ENCODE data around the gene SF3A2.

The SF3A2 gene

DNA sequence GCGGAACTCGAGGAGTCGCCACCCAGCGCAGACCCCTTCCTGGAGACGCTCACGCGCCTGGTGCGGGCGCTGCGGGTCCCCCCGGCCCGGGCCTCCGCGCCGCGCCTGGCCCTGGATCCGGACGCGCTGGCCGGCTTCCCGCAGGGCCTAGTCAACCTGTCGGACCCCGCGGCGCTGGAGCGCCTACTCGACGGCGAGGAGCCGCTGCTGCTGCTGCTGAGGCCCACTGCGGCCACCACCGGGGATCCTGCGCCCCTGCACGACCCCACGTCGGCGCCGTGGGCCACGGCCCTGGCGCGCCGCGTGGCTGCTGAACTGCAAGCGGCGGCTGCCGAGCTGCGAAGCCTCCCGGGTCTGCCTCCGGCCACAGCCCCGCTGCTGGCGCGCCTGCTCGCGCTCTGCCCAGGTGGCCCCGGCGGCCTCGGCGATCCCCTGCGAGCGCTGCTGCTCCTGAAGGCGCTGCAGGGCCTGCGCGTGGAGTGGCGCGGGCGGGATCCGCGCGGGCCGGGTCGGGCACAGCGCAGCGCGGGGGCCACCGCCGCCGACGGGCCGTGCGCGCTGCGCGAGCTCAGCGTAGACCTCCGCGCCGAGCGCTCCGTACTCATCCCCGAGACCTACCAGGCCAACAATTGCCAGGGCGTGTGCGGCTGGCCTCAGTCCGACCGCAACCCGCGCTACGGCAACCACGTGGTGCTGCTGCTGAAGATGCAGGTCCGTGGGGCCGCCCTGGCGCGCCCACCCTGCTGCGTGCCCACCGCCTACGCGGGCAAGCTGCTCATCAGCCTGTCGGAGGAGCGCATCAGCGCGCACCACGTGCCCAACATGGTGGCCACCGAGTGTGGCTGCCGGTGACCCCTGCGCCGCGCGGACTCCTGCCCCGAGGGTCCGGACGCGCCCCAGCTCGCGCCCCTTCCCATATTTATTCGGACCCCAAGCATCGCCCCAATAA, 14.8 kb downstream of the SF3A2 start:
- Histone ChIP-seq H3K9me3 (ENCODE audit: control insufficient read depth, insufficient read depth, low read depth, low read length) (no peaks in the 10 kb centered on the region), H3K4me1 (ENCODE audit: control insufficient read depth, insufficient read depth, low read length) (no peaks in the 10 kb centered on the region), H3K27ac (ENCODE audit: extremely low read depth, low read depth, low read length) (no peak overlapping the region), H3K4me3 (ENCODE audit: low read depth, low read length) (no peak overlapping the region), H3K36me3 (ENCODE audit: control insufficient read depth in 2 of 2, insufficient read depth in 1 of 2, low read length in 2 of 2) (peaks cover 0 to 26% of the 10 kb centered on the region in 2 experiments; a peak in 1 of 3 replicates)
- ChIA-PET CTCF (no interaction called here), POLR2A (no interaction called here)
- TF ChIP-seq ZNF223 (tag by site-specific recombination; IDR thresholded peaks at IDR 0.05) (no peak), ZNF112 (tag by site-specific recombination; IDR thresholded peaks at IDR 0.05) (no peak), ZNF76 (tag by site-specific recombination; IDR thresholded peaks at IDR 0.05; ENCODE audit: borderline replicate concordance, low read depth) (no peak), BCL11B (tag by site-specific recombination; IDR thresholded peaks at IDR 0.05; ENCODE audit: low read depth) (no peak), ZNF585B (tag by site-specific recombination; IDR thresholded peaks at IDR 0.05) (no peak), ZNF146 (tag by site-specific recombination; IDR thresholded peaks at IDR 0.05) (no peak), SCRT1 (tag by site-specific recombination; IDR thresholded peaks at IDR 0.05; ENCODE audit: borderline replicate concordance) (no peak), YY1 (tag by site-specific recombination; IDR thresholded peaks at IDR 0.05) (no peak), REPIN1 (tag by site-specific recombination; IDR thresholded peaks at IDR 0.05; ENCODE audit: low read depth) (no peak)
- TF ChIP-seq, protein P1, sequence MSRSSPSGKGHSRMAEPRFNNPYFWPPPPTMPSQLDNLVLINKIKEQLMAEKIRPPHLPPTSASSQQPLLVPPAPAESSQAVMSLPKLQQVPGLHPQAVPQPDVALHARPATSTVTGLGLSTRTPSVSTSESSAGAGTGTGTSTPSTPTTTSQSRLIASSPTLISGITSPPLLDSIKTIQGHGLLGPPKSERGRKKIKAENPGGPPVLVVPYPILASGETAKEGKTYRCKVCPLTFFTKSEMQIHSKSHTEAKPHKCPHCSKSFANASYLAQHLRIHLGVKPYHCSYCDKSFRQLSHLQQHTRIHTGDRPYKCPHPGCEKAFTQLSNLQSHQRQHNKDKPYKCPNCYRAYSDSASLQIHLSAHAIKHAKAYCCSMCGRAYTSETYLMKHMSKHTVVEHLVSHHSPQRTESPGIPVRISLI (tag by site-specific recombination; IDR thresholded peaks at IDR 0.05) = no peak
- TF ChIP-seq, protein P2, sequence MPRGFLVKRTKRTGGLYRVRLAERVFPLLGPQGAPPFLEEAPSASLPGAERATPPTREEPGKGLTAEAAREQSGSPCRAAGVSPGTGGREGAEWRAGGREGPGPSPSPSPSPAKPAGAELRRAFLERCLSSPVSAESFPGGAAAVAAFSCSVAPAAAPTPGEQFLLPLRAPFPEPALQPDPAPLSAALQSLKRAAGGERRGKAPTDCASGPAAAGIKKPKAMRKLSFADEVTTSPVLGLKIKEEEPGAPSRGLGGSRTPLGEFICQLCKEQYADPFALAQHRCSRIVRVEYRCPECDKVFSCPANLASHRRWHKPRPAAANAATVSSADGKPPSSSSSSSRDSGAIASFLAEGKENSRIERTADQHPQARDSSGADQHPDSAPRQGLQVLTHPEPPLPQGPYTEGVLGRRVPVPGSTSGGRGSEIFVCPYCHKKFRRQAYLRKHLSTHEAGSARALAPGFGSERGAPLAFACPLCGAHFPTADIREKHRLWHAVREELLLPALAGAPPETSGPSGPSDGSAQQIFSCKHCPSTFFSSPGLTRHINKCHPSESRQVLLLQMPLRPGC (tag by site-specific recombination; IDR thresholded peaks at IDR 0.05) = no peak

DNA sequence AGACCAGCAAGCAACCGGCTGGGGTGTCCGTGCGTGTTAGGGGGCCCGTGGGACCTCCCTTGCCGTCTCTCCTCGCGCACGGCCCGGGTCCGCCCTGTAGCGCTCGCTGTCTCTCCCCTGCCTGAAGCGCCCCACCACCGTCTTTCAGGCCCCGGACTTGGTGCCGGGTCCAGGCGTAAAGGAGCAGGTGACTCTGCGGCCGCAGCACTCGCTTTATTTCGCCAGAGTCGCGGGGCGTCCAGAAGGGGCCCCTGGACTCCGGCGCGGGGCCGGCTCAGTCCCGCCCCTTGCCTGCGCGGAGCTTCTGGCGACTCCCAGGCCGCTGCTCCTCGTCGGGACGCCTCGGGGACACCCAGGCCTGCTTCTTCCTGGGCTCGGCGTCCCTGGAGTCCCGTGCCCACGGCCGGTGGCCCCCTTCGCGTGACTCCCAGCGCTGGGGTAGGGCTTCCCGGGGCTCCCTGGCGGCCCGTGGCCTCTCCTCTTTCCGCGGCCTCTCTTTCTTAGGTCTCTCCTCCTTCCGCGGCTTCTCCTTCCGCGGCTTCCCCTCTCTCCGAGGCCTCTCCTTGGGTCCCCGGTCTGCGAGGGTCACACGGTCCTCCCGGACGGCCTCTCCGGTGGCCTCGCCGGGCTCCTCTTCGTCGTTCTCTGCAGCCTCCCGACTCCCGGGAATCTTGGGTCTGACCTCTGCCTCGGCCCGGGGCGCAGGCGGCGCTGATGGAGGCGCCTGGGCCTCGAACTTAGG, 15.6 kb downstream of the SF3A2 start:
- Histone ChIP-seq H3K4me3 (ENCODE audit: low read depth, low read length) (no peak overlapping the region), H3K27ac (ENCODE audit: extremely low read depth, low read depth, low read length) (no peak overlapping the region), H3K9me3 (ENCODE audit: control insufficient read depth, insufficient read depth, low read depth, low read length) (no peaks in the 10 kb centered on the region), H3K4me1 (ENCODE audit: control insufficient read depth, insufficient read depth, low read length) (no peaks in the 10 kb centered on the region), H3K36me3 (ENCODE audit: control insufficient read depth in 2 of 2, insufficient read depth in 1 of 2, low read length in 2 of 2) (peaks cover 0 to 18% of the 10 kb centered on the region in 2 experiments; a peak in 1 of 3 replicates)
- TF ChIP-seq ZNF416 (tag by site-specific recombination; IDR thresholded peaks at IDR 0.05) (no peak), ZNF391 (tag by site-specific recombination; IDR thresholded peaks at IDR 0.05; ENCODE audit: borderline replicate concordance, low read depth) (no peak), ZNF132 (tag by site-specific recombination; IDR thresholded peaks at IDR 0.05; ENCODE audit: borderline replicate concordance) (no peak), ZBTB8A (tag by site-specific recombination; IDR thresholded peaks at IDR 0.05) (no peak), ZNF24 (tag by site-specific recombination; IDR thresholded peaks at IDR 0.05) (no peak), ZNF510 (tag by site-specific recombination; IDR thresholded peaks at IDR 0.05; ENCODE audit: insufficient replicate concordance) (no peak), ZNF2 (tag by site-specific recombination; IDR thresholded peaks at IDR 0.05) (no peak), MEIS1 (CRISPR knock-in tag; IDR thresholded peaks at IDR 0.05; ENCODE audit: borderline replicate concordance) (no peak)
- TF ChIP-seq, protein P3, sequence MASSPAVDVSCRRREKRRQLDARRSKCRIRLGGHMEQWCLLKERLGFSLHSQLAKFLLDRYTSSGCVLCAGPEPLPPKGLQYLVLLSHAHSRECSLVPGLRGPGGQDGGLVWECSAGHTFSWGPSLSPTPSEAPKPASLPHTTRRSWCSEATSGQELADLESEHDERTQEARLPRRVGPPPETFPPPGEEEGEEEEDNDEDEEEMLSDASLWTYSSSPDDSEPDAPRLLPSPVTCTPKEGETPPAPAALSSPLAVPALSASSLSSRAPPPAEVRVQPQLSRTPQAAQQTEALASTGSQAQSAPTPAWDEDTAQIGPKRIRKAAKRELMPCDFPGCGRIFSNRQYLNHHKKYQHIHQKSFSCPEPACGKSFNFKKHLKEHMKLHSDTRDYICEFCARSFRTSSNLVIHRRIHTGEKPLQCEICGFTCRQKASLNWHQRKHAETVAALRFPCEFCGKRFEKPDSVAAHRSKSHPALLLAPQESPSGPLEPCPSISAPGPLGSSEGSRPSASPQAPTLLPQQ (tag by site-specific recombination; IDR thresholded peaks at IDR 0.05) = no peak
- TF ChIP-seq, protein P4, sequence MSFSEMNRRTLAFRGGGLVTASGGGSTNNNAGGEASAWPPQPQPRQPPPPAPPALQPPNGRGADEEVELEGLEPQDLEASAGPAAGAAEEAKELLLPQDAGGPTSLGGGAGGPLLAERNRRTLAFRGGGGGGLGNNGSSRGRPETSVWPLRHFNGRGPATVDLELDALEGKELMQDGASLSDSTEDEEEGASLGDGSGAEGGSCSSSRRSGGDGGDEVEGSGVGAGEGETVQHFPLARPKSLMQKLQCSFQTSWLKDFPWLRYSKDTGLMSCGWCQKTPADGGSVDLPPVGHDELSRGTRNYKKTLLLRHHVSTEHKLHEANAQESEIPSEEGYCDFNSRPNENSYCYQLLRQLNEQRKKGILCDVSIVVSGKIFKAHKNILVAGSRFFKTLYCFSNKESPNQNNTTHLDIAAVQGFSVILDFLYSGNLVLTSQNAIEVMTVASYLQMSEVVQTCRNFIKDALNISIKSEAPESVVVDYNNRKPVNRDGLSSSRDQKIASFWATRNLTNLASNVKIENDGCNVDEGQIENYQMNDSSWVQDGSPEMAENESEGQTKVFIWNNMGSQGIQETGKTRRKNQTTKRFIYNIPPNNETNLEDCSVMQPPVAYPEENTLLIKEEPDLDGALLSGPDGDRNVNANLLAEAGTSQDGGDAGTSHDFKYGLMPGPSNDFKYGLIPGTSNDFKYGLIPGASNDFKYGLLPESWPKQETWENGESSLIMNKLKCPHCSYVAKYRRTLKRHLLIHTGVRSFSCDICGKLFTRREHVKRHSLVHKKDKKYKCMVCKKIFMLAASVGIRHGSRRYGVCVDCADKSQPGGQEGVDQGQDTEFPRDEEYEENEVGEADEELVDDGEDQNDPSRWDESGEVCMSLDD (tag by site-specific recombination; IDR thresholded peaks at IDR 0.05) = no peak
- TF ChIP-seq, protein P5, sequence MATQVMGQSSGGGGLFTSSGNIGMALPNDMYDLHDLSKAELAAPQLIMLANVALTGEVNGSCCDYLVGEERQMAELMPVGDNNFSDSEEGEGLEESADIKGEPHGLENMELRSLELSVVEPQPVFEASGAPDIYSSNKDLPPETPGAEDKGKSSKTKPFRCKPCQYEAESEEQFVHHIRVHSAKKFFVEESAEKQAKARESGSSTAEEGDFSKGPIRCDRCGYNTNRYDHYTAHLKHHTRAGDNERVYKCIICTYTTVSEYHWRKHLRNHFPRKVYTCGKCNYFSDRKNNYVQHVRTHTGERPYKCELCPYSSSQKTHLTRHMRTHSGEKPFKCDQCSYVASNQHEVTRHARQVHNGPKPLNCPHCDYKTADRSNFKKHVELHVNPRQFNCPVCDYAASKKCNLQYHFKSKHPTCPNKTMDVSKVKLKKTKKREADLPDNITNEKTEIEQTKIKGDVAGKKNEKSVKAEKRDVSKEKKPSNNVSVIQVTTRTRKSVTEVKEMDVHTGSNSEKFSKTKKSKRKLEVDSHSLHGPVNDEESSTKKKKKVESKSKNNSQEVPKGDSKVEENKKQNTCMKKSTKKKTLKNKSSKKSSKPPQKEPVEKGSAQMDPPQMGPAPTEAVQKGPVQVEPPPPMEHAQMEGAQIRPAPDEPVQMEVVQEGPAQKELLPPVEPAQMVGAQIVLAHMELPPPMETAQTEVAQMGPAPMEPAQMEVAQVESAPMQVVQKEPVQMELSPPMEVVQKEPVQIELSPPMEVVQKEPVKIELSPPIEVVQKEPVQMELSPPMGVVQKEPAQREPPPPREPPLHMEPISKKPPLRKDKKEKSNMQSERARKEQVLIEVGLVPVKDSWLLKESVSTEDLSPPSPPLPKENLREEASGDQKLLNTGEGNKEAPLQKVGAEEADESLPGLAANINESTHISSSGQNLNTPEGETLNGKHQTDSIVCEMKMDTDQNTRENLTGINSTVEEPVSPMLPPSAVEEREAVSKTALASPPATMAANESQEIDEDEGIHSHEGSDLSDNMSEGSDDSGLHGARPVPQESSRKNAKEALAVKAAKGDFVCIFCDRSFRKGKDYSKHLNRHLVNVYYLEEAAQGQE (tag by site-specific recombination; IDR thresholded peaks at IDR 0.05) = no peak
- ChIA-PET POLR2A (no interaction called here), CTCF (interaction anchor here (1.0 kb wide), 1 partner anchor 22 kb away, joined by 3 read pairs; no protein-coding TSS in a partner anchor)
